ENCODE data around the gene ABCC5.

GRCh38 chr3:184016811-184017671 is 643 bp downstream of the ABCC5 start:
- TF ChIP-seq EZH2 (IDR thresholded peaks at IDR 0.05) (no peak), POLR2AphosphoS5 (IDR thresholded peaks at IDR 0.05; ENCODE audit: borderline replicate concordance, low read depth, low read length) (no peak)

Measured in SK-N-MC (cell line).